ENCODE results near the gene U2SURP.
A peak's percentile ranks its signal among the peaks of the same experiment; 100 is the strongest.

Gene U2SURP

GRCh38 chr3:143001369-143002082 lies at the start of gene U2SURP:
U2SURP (plus strand) TSS chr3:143001570; CDS start chr3:143001629, 59 bp downstream.
- H3K27me3 ChIP-seq (ENCODE audit: insufficient read depth, low read length): no peaks in the 10 kb centered on the region
- H2AFZ ChIP-seq (ENCODE audit: low read depth, low read length): peak within 1 kb of the TSS; percentile 43
- H3K4me3 ChIP-seq (ENCODE audit: low read length): peak within 1 kb of the TSS; percentile 95
- H3K4me1 ChIP-seq (ENCODE audit: insufficient read depth, low read length): peaks cover 12% of the 10 kb centered on the region
- no peaks in the 10 kb centered on the region for H3K36me3 ChIP-seq (ENCODE audit: insufficient read depth, low read length)
- H3K9me3 ChIP-seq (ENCODE audit: low read length): no peaks in the 10 kb centered on the region

GRCh38 chr3:142951794-142952193 lies 49.6 kb upstream of the U2SURP start:
- Histone ChIP-seq H3K27me3 (ENCODE audit: insufficient read depth, low read length) (peaks cover 4% of the 10 kb centered on the region), H3K4me1 (ENCODE audit: insufficient read depth, low read length) (no peaks in the 10 kb centered on the region), H2AFZ (ENCODE audit: low read depth, low read length) (no peak overlapping the region), H3K4me3 (ENCODE audit: low read length) (no peak overlapping the region), H3K36me3 (ENCODE audit: insufficient read depth, low read length) (no peaks in the 10 kb centered on the region), H3K9me3 (ENCODE audit: low read length) (no peaks in the 10 kb centered on the region)

DNA sequence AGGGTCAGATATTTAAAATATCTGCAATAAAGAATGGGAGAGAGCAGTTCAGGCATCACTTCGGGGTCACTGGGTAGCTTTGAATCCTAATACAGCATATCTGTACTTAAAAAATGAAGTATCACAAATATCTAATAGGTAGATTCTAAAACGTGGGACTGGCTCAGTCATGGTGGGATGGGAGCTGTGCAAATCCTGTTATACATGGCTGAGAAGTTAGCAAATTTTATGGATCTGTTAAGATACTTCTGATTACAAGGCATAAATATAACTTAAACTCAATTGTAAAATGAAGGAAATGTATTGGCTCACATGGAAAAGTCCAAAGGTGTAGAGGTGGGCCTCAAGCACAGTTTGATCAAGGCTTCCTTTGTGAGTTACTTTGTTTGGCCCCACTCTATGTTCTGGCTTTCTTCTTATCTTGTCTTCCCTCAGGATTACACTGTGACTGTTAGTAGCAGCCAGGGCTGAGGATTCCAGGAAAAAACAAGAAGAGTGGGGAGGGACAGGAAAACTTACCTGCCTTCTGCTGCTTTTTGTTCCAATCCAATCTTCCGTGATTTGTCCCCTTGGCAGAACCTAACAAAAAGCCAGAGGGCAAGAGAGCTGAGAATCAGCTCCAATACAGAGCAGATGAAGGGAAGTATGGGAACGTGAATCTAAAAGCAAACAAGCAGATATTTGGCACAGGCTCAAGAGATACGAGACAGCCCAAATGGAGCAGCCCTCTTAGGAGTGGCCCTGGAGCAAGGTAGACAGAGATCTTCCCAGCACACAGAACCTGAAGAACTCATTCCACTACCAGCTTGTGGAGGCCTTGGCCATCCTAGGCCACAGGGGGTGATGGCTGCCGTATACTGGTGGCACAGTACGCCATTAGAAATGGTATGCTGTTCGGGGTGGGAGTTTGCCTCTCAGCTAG lies 48.8 kb upstream of the U2SURP start:
- Histone ChIP-seq H3K9me3 (ENCODE audit: low read length) (no peaks in the 10 kb centered on the region), H3K27me3 (ENCODE audit: insufficient read depth, low read length) (peaks cover 4% of the 10 kb centered on the region), H3K4me3 (ENCODE audit: low read length) (no peak overlapping the region), H3K36me3 (ENCODE audit: insufficient read depth, low read length) (no peaks in the 10 kb centered on the region), H3K4me1 (ENCODE audit: insufficient read depth, low read length) (no peaks in the 10 kb centered on the region), H2AFZ (ENCODE audit: low read depth, low read length) (no peak overlapping the region)

GRCh38 chr3:142953443-142953842 lies 47.9 kb upstream of the U2SURP start:
- H2AFZ ChIP-seq (ENCODE audit: low read depth, low read length): no peak overlapping the region
- H3K4me1 ChIP-seq (ENCODE audit: insufficient read depth, low read length): no peaks in the 10 kb centered on the region
- H3K9me3 ChIP-seq (ENCODE audit: low read length): no peaks in the 10 kb centered on the region
- no peak overlapping the region for H3K4me3 ChIP-seq (ENCODE audit: low read length)
- peaks cover 4% of the 10 kb centered on the region for H3K27me3 ChIP-seq (ENCODE audit: insufficient read depth, low read length)
- no peaks in the 10 kb centered on the region for H3K36me3 ChIP-seq (ENCODE audit: insufficient read depth, low read length)

- peaks cover 19% of the 10 kb centered on the region for H3K27me3 ChIP-seq (ENCODE audit: insufficient read depth, low read length)
- no peaks in the 10 kb centered on the region for H3K4me1 ChIP-seq (ENCODE audit: insufficient read depth, low read length)
- no peaks in the 10 kb centered on the region for H3K36me3 ChIP-seq (ENCODE audit: insufficient read depth, low read length)
- peaks cover 10% of the 10 kb centered on the region for H3K9me3 ChIP-seq (ENCODE audit: low read length)
- no peak overlapping the region for H3K4me3 ChIP-seq (ENCODE audit: low read length)
- no peak overlapping the region for H2AFZ ChIP-seq (ENCODE audit: low read depth, low read length)
Observed at GRCh38 chr3:142958707-142959106, 42.7 kb upstream of the U2SURP start.

DNA sequence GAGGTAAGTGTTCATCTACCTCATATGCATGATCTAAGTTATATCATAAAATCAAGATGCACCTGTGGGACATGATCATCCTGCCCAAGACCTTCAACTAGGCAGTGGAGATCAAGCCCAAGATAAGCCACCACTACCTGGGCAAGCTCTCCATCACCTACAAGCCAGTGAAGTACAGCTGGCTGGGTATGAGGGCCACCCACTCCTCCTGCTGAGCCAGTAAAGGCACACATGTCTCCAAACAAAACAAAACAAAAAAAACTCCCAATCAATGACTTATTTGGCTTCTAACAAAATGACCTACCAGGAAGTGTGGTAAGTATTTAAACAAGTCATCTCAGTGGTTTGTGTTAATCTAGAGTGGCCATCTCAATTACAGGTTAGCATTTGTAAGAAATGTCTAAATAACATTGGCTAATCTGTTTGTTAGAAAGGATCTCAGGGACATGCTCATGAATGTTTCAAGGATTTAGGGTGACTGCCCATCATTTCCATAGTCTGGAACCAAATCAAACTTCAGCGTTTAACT lies 41.0 kb upstream of the U2SURP start:
- Histone ChIP-seq H2AFZ (ENCODE audit: low read depth, low read length) (no peak overlapping the region), H3K36me3 (ENCODE audit: insufficient read depth, low read length) (no peaks in the 10 kb centered on the region), H3K27me3 (ENCODE audit: insufficient read depth, low read length) (peaks cover 26% of the 10 kb centered on the region), H3K4me3 (ENCODE audit: low read length) (no peak overlapping the region), H3K4me1 (ENCODE audit: insufficient read depth, low read length) (no peaks in the 10 kb centered on the region), H3K9me3 (ENCODE audit: low read length) (peaks cover 10% of the 10 kb centered on the region)

DNA sequence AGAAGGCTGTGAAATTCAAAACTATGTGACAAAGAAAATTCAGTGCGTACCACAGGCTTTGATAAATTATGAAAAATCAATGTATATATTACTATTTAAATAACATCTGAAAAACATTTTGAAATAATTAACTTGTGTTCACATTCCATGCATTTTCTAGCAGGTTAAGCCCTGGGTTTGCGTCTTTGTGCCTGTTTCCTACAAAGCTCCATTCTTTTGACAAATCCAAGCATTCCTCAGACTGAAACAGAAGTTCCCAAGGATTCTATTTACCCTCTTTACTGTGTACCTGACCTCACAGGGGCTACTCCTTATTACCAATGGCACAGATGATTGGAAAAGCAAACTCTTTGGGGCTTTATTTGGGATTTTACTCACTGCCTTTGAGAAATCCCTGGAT lies 39.8 kb upstream of the U2SURP start:
- H3K27me3 ChIP-seq (ENCODE audit: insufficient read depth, low read length): peaks cover 28% of the 10 kb centered on the region
- H2AFZ ChIP-seq (ENCODE audit: low read depth, low read length): no peak overlapping the region
- peaks cover 10% of the 10 kb centered on the region for H3K9me3 ChIP-seq (ENCODE audit: low read length)
- H3K4me3 ChIP-seq (ENCODE audit: low read length): no peak overlapping the region
- H3K36me3 ChIP-seq (ENCODE audit: insufficient read depth, low read length): no peaks in the 10 kb centered on the region
- no peaks in the 10 kb centered on the region for H3K4me1 ChIP-seq (ENCODE audit: insufficient read depth, low read length)

GRCh38 chr3:142962175-142962519 lies 39.2 kb upstream of the U2SURP start:
- no peaks in the 10 kb centered on the region for H3K36me3 ChIP-seq (ENCODE audit: insufficient read depth, low read length)
- H3K27me3 ChIP-seq (ENCODE audit: insufficient read depth, low read length): peaks cover 28% of the 10 kb centered on the region
- peaks cover 10% of the 10 kb centered on the region for H3K9me3 ChIP-seq (ENCODE audit: low read length)
- no peak overlapping the region for H2AFZ ChIP-seq (ENCODE audit: low read depth, low read length)
- H3K4me3 ChIP-seq (ENCODE audit: low read length): no peak overlapping the region
- no peaks in the 10 kb centered on the region for H3K4me1 ChIP-seq (ENCODE audit: insufficient read depth, low read length)

- H3K4me3 ChIP-seq (ENCODE audit: low read length): no peak overlapping the region
- H3K4me1 ChIP-seq (ENCODE audit: insufficient read depth, low read length): no peaks in the 10 kb centered on the region
- no peaks in the 10 kb centered on the region for H3K36me3 ChIP-seq (ENCODE audit: insufficient read depth, low read length)
- H3K9me3 ChIP-seq (ENCODE audit: low read length): peaks cover 10% of the 10 kb centered on the region
- H2AFZ ChIP-seq (ENCODE audit: low read depth, low read length): no peak overlapping the region
- peaks cover 28% of the 10 kb centered on the region for H3K27me3 ChIP-seq (ENCODE audit: insufficient read depth, low read length)
Observed at GRCh38 chr3:142962520-142963233, 38.7 kb upstream of the U2SURP start.

- peak overlapping the region; percentile 94 for H2AFZ ChIP-seq (ENCODE audit: low read depth, low read length)
- no peaks in the 10 kb centered on the region for H3K4me1 ChIP-seq (ENCODE audit: insufficient read depth, low read length)
- peaks cover 28% of the 10 kb centered on the region for H3K27me3 ChIP-seq (ENCODE audit: insufficient read depth, low read length)
- no peaks in the 10 kb centered on the region for H3K36me3 ChIP-seq (ENCODE audit: insufficient read depth, low read length)
- H3K4me3 ChIP-seq (ENCODE audit: low read length): peak overlapping the region; percentile 56
- peaks cover 10% of the 10 kb centered on the region for H3K9me3 ChIP-seq (ENCODE audit: low read length)
Observed at GRCh38 chr3:142963234-142963515, 38.2 kb upstream of the U2SURP start.

DNA sequence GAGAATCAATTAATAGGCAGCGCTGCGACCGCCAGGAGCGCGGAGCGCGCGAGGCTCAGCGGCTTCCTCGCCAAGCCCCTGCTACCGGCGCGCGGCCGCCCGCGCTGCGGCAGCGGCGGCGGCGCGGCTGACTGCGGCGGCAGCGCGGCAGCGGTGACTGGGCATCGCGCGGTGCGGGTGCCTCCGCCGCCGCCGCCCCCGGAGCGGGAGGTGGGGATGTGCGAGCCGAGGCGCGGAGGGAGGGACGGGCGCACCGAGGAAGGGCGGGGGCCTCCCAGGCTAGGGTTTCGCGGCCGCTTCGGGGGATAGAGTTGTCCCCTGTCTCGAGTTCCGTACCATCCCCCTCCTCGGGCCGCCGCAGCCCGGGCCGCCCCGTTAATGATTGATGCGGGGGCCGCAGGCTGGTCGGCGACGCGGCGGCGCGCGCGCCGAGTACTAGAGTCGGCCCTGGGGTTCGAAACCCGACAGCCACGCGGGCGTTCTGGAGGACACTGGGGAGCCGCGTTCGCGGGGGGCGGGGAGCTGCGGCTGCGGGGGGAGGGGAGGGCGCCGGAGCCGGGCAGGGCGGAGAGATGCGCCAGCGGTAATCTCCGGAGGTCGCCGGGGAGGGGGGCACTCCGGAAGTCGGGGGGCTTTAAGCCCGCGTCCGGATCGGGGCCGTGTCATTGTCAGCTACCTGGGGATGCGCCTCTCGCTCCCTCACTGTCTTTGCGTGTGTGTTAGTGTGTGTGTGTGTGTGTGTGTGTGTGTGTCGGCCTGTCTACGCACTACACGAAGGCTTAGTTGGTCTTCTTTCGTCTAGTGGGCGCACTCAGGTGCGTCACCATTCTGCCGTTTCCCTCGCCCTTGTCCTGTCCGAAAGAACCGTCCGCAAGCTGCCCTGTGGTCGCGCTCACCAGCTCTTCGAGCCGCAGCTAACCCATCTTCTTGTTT lies 37.6 kb upstream of the U2SURP start, which contains the start of gene PAQR9:
Gene PAQR9 (minus strand): TSS at position 159 of the 933 bp plus-strand sequence. CDS start 338 bp downstream, outside the sequence.
- Histone ChIP-seq H2AFZ (ENCODE audit: low read depth, low read length) (peak within 1 kb of the TSS; percentile 94), H3K4me3 (ENCODE audit: low read length) (peak within 1 kb of the TSS; percentile 56), H3K9me3 (ENCODE audit: low read length) (peaks cover 10% of the 10 kb centered on the region), H3K36me3 (ENCODE audit: insufficient read depth, low read length) (no peaks in the 10 kb centered on the region), H3K4me1 (ENCODE audit: insufficient read depth, low read length) (no peaks in the 10 kb centered on the region), H3K27me3 (ENCODE audit: insufficient read depth, low read length) (peaks cover 28% of the 10 kb centered on the region)

DNA sequence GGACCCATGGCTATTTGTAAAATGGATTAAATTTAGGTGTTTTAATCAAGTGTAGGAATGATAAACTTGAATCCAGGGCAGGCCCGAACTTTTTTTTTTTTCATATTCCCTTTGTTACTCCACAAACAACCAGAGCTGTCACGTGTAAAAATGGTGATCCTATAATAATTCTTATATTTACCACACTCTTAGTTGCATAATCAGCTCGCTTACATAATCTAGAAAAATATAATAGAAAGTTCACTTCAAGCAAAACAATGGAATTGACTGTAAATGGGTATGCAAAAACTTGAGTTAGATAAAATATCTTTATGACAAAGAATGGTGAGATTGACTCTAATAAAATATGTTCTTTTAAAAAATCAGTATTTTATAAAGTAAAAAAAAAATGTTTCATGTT lies 35.8 kb upstream of the U2SURP start:
- H3K4me3 ChIP-seq (ENCODE audit: low read length): no peak overlapping the region
- H3K9me3 ChIP-seq (ENCODE audit: low read length): peaks cover 10% of the 10 kb centered on the region
- peaks cover 24% of the 10 kb centered on the region for H3K27me3 ChIP-seq (ENCODE audit: insufficient read depth, low read length)
- H2AFZ ChIP-seq (ENCODE audit: low read depth, low read length): no peak overlapping the region
- no peaks in the 10 kb centered on the region for H3K36me3 ChIP-seq (ENCODE audit: insufficient read depth, low read length)
- H3K4me1 ChIP-seq (ENCODE audit: insufficient read depth, low read length): no peaks in the 10 kb centered on the region
